Transverse colon (tissue), 3 donors: Measurements from ENCODE around the gene LCAT.

ENCODE experiments used
- EP300 ChIP-seq: sonication (generic); formaldehyde crosslinking; IDR thresholded peaks from one replicate; pipeline ENCODE4 v1.6.1; 2017; ENCODE audit warnings: antibody characterized with exemption, low read depth
- POLR2A ChIP-seq: fragments of 450-650 bp; IDR thresholded peaks from one replicate; pipeline ENCODE4 v1.6.1; 2016; ENCODE audit warnings: antibody characterized with exemption, mild to moderate bottlenecking, moderate library complexity
- TF ChIP-seq, protein P1 (sequence below), 5 experiments: fragments of 200-600 bp in 3 of 5; fragments of 450-650 bp in 2 of 5; sonication (generic) in 3 of 5; IDR thresholded peaks; 1 replicate in 2 of 5; 2 replicates in 3 of 5; pipeline ENCODE4 v1.5.1; 2016 to 2017; ENCODE audit warnings: antibody characterized with exemption in 5 of 5, inconsistent platforms in 3 of 5, mild to moderate bottlenecking in 2 of 5, moderate library complexity in 1 of 5

DNA sequence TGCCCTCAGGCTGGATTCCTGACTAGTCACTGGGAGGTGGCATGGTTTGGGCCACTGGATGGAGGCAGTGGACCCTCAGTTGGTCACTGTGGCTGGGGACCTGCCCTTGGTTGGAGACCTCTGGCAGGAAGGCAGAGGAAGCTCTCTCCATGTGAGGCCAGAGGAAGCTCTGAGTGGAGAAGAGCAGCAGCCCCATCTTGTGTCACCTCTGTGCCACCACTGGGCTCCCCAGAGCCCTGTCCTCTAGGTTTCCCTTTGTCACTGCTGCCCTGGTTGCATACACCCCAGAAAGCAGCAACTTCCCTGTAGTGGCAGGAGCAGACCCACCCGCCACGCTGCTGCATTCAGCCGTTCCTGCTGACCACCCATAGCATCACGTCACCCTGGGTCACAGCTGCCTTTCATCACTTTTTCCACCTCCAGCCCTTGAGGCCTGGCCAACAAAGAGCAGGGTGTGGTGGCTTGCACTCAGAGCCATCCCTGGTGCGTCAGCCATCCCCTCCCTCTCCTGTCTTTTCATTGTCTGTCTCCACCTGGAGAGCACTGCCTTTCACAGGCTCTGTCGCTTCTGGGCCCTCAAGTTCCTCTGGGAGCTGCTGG is 24.2 kb downstream of the LCAT start:
- TF ChIP-seq POLR2A (no peak), EP300 (no peak)
- TF ChIP-seq, protein P1, sequence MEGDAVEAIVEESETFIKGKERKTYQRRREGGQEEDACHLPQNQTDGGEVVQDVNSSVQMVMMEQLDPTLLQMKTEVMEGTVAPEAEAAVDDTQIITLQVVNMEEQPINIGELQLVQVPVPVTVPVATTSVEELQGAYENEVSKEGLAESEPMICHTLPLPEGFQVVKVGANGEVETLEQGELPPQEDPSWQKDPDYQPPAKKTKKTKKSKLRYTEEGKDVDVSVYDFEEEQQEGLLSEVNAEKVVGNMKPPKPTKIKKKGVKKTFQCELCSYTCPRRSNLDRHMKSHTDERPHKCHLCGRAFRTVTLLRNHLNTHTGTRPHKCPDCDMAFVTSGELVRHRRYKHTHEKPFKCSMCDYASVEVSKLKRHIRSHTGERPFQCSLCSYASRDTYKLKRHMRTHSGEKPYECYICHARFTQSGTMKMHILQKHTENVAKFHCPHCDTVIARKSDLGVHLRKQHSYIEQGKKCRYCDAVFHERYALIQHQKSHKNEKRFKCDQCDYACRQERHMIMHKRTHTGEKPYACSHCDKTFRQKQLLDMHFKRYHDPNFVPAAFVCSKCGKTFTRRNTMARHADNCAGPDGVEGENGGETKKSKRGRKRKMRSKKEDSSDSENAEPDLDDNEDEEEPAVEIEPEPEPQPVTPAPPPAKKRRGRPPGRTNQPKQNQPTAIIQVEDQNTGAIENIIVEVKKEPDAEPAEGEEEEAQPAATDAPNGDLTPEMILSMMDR (IDR thresholded peaks at IDR 0.05): no peak
